ENCODE measurements around the gene STING1. TPM values are rescaled to one million over a fixed set of nuclear protein-coding genes. Genes with fewer than 3 reads are reported as not detected.

STING1 gene
- total and polyA plus RNA-seq, 2 donors (not counting 1 experiment from before 2014, with no cell fraction given) = 1.1 to 2.8 TPM

- peaks cover 2% of the 10 kb centered on the region for H3K4me1 Mint-ChIP-seq
- WGBS (ENCODE audit: insufficient coverage) = 87% methylated on average over 7 of the region's 8 CpGs
Measured at GRCh38 chr5:139426203-139426885, 56.2 kb downstream of the STING1 start.

More at GRCh38 chr5:139426203-139426885, 56.2 kb downstream of the STING1 start:
- Mint-ChIP-seq H3K27ac (no peak overlapping the region), H3K9me3 (ENCODE audit: insufficient read depth) (no peaks in the 10 kb centered on the region), H3K27me3 (no peaks in the 10 kb centered on the region), H3K4me3 (no peak overlapping the region)
- ATAC-seq (ENCODE audit: low read depth) (no peak), DNase-seq (no peak)
- intact Hi-C loops (cut with micrococcal nuclease) = no loop called here
- H3K27me3 ChIP-seq (replicated peaks in 1 of 4; ENCODE audit: control extremely low read depth in 1 of 4, control insufficient read depth in 3 of 4, insufficient read depth in 4 of 4, low read length in 3 of 4) = no peaks in the 10 kb centered on the region
- H3K4me2 ChIP-seq (replicated peaks; ENCODE audit: low read depth, low read length, poor library complexity, severe bottlenecking) = no peak overlapping the region
- peaks cover 0 to 8% of the 10 kb centered on the region in 2 experiments for H3K36me3 ChIP-seq (replicated peaks in 1 of 2; ENCODE audit: control extremely low read depth in 1 of 2, control insufficient read depth in 1 of 2, extremely low read depth in 1 of 2, insufficient read depth in 2 of 2, low read length in 1 of 2)
- H2AFZ ChIP-seq (ENCODE audit: insufficient read depth, low read depth, low read length, poor library complexity, severe bottlenecking) = no peak overlapping the region
- H3K9ac ChIP-seq (ENCODE audit: low read length) = no peak overlapping the region
- H3K9me3 ChIP-seq (ENCODE audit: control extremely low read depth in 1 of 3, control insufficient read depth in 2 of 3, insufficient read depth in 1 of 3, low read length in 2 of 3) = no peaks in the 10 kb centered on the region
- no peak overlapping the region for H3K4me3 ChIP-seq (ENCODE audit: control extremely low read depth in 1 of 5, extremely low read depth in 1 of 5, insufficient read depth in 1 of 5, low read depth in 2 of 5, low read length in 4 of 5)
- TF ChIP-seq EZH2 (IDR thresholded peaks at IDR 0.05; ENCODE audit: borderline replicate concordance, insufficient read depth, low read depth, low read length, poor library complexity, severe bottlenecking) = no peak
- TF ChIP-seq CTCF (IDR thresholded peaks at IDR 0.05) = no peak
- no peaks in the 10 kb centered on the region for H4K20me1 ChIP-seq (ENCODE audit: control insufficient read depth, insufficient read depth, low read length, poor library complexity, severe bottlenecking)
- no peak overlapping the region for H3K27ac ChIP-seq (ENCODE audit: low read length in 2 of 2)
- H3K79me2 ChIP-seq (ENCODE audit: control insufficient read depth, insufficient read depth, low read length) = no peaks in the 10 kb centered on the region
- H3K4me1 ChIP-seq (ENCODE audit: control insufficient read depth in 2 of 2, insufficient read depth in 2 of 2, low read length in 2 of 2) = no peaks in the 10 kb centered on the region
- POLR2A ChIA-PET = no interaction called here
- CTCF ChIA-PET = interaction anchor here (1.0 kb wide), 2 partner anchors 16 to 86 kb away, joined by 3 to 4 read pairs; no protein-coding TSS in a partner anchor

Small RNA genes within 50 kb of the gene (small RNA-seq; reads per million reads assigned to genes)
- gene RNU5B-4P (ENCODE audit: insufficient read length, low read depth, low replicate concordance) = not detected

Other genes starting within 250 kb of the STING1 start
- gene MATR3, start 189.0 kb downstream of the STING1 start, total RNA-seq = 243 and 271 TPM in 2 replicates
- gene MATR3, start 189.0 kb downstream of the STING1 start, polyA plus RNA-seq = 76.7 and 179 TPM in 2 replicates
- 109 and 121 TPM in 2 replicates for gene PAIP2, start 140.9 kb downstream of the STING1 start, total RNA-seq
- 38.5 and 99.0 TPM in 2 replicates for gene PAIP2, start 140.9 kb downstream of the STING1 start, polyA plus RNA-seq
- 5.8 and 6.4 TPM in 2 replicates for gene SLC23A1, start 99.5 kb downstream of the STING1 start, total RNA-seq
- 9.6 and 12.3 TPM in 2 replicates for gene SLC23A1, start 99.5 kb downstream of the STING1 start, polyA plus RNA-seq
- 71.8 and 72.2 TPM in 2 replicates for gene MZB1, start 92.8 kb downstream of the STING1 start, total RNA-seq
- gene MZB1, start 92.8 kb downstream of the STING1 start, polyA plus RNA-seq = 306 and 375 TPM in 2 replicates
- 3.0 and 3.7 TPM in 2 replicates for gene PROB1, start 87.7 kb downstream of the STING1 start, total RNA-seq
- gene PROB1, start 87.7 kb downstream of the STING1 start, polyA plus RNA-seq = 1.1 and 1.2 TPM in 2 replicates
- gene SPATA24, start 78.7 kb downstream of the STING1 start, total RNA-seq = 6.4 and 8.2 TPM in 2 replicates
- 2.0 and 4.6 TPM in 2 replicates for gene SPATA24, start 78.7 kb downstream of the STING1 start, polyA plus RNA-seq
- 13.6 and 16.5 TPM in 2 replicates for gene DNAJC18, start 43.2 kb downstream of the STING1 start, total RNA-seq
- 2.0 and 2.1 TPM in 2 replicates for gene DNAJC18, start 43.2 kb downstream of the STING1 start, polyA plus RNA-seq
- not detected in 2 replicates for gene ECSCR, start 20.0 kb downstream of the STING1 start, total RNA-seq
- gene ECSCR, start 20.0 kb downstream of the STING1 start, polyA plus RNA-seq = not detected in 2 replicates
- not detected in 2 replicates for gene SMIM33, start 11.8 kb downstream of the STING1 start, total RNA-seq
- gene SMIM33, start 11.8 kb downstream of the STING1 start, polyA plus RNA-seq = not detected in 2 replicates
- gene UBE2D2, start 78.6 kb upstream of the STING1 start, total RNA-seq = 168 and 183 TPM in 2 replicates
- 64.3 and 83.4 TPM in 2 replicates for gene UBE2D2, start 78.6 kb upstream of the STING1 start, polyA plus RNA-seq
- gene CXXC5, start 165.6 kb upstream of the STING1 start, total RNA-seq = 143 and 161 TPM in 2 replicates
- 92.9 and 126 TPM in 2 replicates for gene CXXC5, start 165.6 kb upstream of the STING1 start, polyA plus RNA-seq

Data from B cell (primary cell).